SK-N-MC (cell line): ENCODE results near the gene AIFM1.

Experiments used
- EZH2 ChIP-seq: fragments of 200-600 bp; sonication (generic); IDR thresholded peaks from one replicate; pipeline ENCODE4 v1.6.1; 2017; ENCODE audit warnings: antibody characterized with exemption
- FOXP2 ChIP-seq: optimal IDR thresholded peaks from 2 replicates; pipeline ENCODE3; 2011; ENCODE audit warnings: mild to moderate bottlenecking, moderate library complexity; ENCODE audit not compliant: insufficient read depth; ENCODE audit errors: extremely low read length, control extremely low read depth
- POLR2AphosphoS5 ChIP-seq: IDR thresholded peaks from 2 replicates; pipeline ENCODE4 v1.6.1; 2012; ENCODE audit warnings: mild to moderate bottlenecking, low read depth, low read length, borderline replicate concordance

GRCh38 chrX:130110379-130111219 lies 55.0 kb downstream of the AIFM1 start, which contains the start of gene ELF4:
- TF ChIP-seq POLR2AphosphoS5 (no peak), EZH2 (no peak), FOXP2 (no peak)
